Endometrium (tissue), 2 donors: ENCODE measurements around the gene MTNR1A.

Experiments
- FAIRE-seq: peaks from 2 replicates; lab custom pipeline; 2012; peaks lifted over from hg19 to GRCh38; lab: Jason Lieb, UNC
- donor health status: control.
- donor health status: control.

MTNR1A gene

DNA sequence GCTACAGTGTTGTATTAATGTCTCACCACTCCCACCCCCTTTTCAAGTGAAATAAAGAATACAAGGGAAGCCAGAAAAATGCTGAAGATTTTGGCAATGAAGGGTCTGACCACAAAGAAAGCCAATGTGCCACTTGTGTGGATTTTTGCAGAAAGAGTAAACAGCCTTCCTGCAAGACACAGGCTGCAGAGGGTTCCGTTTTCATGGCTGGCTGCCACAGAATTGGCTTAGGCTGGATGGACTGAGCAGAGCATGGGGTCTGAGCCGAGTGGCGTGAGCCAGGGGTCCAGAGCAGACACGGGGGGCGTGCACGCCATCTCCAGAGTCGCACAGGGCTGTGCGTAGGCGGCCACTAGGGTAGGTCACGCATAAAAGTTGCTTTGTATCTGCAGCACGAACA lies 69.2 kb downstream of the MTNR1A start:
- FAIRE-seq = no peak

DNA sequence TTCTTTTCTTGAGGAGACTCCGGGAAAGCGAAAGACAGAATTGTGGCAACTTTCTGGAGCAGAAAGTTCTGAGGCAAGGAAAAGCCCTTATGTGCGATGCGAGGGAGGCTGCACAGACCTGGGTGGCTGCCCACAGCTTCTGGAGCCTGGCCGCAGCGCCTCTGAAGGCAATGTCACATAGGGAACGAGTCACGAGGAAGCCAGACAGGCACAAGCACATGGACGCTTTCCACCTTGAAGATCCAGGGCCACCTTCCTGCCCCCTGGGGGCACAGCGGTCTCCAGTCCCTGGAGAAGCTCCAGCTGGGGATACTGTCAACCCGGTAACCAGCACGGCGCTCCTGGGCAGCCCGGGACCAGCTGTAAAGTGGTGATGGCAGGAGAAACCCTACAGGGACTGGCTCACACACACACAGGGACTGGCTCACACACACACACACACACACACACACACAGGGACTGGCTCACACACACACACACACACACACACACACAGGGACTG lies 69.8 kb downstream of the MTNR1A start:
- no peak for FAIRE-seq

DNA sequence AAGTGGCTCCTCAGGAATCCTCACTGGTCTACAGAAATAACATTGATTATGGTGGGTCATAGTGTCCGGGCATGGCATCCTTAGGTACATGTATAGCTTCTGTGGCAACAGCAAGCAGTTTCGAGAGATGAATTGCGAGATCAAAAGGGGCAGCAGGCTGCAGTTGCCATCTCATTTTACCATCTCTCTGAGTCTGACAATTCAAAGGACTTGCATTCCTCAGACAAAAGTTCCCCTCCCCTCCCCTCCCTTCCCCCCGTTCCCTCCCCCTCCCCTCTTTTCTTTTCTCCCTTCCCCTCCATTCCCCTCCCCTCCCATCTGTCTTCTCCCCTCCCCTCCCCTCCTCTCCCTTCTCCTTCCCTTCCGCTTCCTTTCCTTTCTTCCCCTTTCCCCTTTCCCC lies 70.2 kb downstream of the MTNR1A start:
- no peak for FAIRE-seq

DNA sequence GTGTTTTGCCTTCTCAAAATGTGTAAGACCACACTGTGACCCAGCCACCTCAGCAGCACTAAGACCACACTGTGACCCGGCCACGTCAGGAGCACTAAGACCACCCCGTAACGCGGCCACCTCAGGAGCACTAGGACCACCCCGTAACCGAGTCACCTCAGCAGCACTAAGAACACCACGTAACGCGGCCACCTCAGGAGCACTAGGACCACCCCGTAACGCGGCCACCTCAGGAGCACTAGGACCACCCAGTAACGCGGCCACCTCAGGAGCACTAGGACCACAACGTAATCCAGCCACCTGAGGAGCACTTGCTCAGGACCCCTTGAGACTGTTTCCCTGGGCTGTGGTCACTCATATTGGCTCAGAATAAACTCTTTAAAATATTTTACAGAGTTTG lies 71.7 kb downstream of the MTNR1A start:
- FAIRE-seq = no peak
